NT2/D1 (cell line): Measurements from ENCODE around the gene ATRAID.
A peak's percentile ranks its signal among the peaks of the same experiment; 100 is the strongest.
"Not testable (repeated sequence)": the region's sequence is repeated elsewhere in the genome, so short reads cannot be mapped to it uniquely, and the experiment has no call there.

Source experiments
- DNase-seq: peaks from one replicate; pipeline ENCODE4 v3.0.0-alpha.2; 2011; ENCODE audit warnings: low read depth, low spot score
- H3K27me3 ChIP-seq: 2 replicates; pipeline ENCODE4 v1.6.0; 2011; ENCODE audit warnings: mild to moderate bottlenecking; ENCODE audit not compliant: insufficient read length, insufficient read depth
- H3K36me3 ChIP-seq: 2 replicates; pipeline ENCODE4 v1.6.1; 2011; ENCODE audit warnings: mild to moderate bottlenecking, low read length, mixed read lengths; ENCODE audit not compliant: insufficient read depth, insufficient read length
- H3K4me1 ChIP-seq: 2 replicates; pipeline ENCODE4 v1.5.1; 2011; ENCODE audit not compliant: insufficient read depth, insufficient read length
- H3K4me3 ChIP-seq: 2 replicates; pipeline ENCODE4 v1.5.1; 2011; ENCODE audit warnings: low read depth; ENCODE audit not compliant: insufficient read length
- H3K9ac ChIP-seq: 2 replicates; pipeline ENCODE4 v1.6.0; 2011; ENCODE audit warnings: low read depth; ENCODE audit not compliant: insufficient read length
- H3K9me3 ChIP-seq: 2 replicates; pipeline ENCODE4 v1.5.1; 2011; ENCODE audit warnings: mild to moderate bottlenecking, low read length; ENCODE audit not compliant: insufficient read depth
- SUZ12 ChIP-seq: IDR thresholded peaks from 2 replicates; pipeline ENCODE4 v1.6.1; 2011; ENCODE audit not compliant: insufficient read length, insufficient read depth; ENCODE audit errors: extremely low read depth
- YY1 ChIP-seq: IDR thresholded peaks from 2 replicates; pipeline ENCODE4 v1.6.1; 2011; ENCODE audit not compliant: insufficient read length, insufficient read depth
- ZNF274 ChIP-seq: IDR thresholded peaks from 2 replicates; pipeline ENCODE4 v1.6.1; 2011; ENCODE audit warnings: mild to moderate bottlenecking, low read depth, low read length

The ATRAID gene

DNA sequence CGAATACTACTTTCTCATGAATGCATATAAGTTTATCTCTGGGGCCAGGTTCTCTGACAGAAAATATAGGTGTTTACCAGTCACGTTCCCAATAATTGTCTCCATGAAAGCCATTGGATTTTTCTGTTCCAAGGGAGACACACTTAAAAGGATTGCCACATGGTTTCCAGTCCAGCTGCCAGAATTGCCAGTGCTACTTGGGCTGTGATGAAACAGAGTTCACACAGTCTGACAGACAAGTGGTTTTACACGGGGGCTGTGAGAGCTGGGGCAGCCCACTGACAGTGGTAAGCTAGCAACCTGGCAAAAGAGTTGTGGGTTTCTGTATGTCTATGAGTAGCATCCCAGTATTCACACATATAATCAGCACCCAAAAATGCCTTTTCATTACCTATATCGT lies 27.7 kb upstream of the ATRAID start:
- TF ChIP-seq ZNF274 (no peak), YY1 (no peak), SUZ12 (no peak)
- Histone ChIP-seq H3K9me3 (no peaks in the 10 kb centered on the region), H3K4me1 (no peaks in the 10 kb centered on the region), H3K9ac (no peak overlapping the region), H3K36me3 (no peaks in the 10 kb centered on the region), H3K27me3 (no peaks in the 10 kb centered on the region), H3K4me3 (no peak overlapping the region)
- DNase-seq: no peak

DNA sequence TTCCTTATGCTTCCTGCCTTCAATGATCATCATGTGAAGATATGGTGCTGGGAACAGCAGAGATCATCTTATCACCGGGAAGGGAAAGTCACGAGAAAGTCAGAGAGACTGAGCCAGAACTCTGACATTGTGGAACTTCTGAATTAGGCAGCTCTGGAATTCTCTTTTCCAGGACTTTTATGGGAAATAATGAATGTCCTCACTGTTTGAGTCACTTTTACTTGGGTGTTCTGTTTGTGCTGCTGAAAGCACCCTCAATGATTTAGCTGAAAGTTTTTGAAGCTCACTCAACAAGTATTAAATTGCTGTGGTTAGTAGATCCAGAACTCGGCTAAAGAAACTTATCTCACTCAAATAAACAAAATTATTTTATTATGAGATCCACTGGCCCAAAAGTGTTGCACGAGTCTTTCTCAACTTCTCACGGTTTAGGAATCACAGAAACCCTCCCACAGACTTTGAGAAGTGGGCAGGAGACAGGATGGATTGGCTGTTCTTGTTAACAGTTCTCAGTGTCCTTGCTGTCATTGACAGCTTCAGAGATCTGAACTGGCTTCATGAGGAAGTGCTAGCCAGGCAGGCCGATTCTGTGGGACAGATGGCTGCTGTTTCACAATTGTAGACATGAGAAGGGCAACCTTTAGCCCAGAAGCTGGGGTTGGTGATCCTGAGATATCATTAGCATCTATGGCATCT lies 26.4 kb upstream of the ATRAID start:
- H3K36me3 ChIP-seq: no peaks in the 10 kb centered on the region
- H3K4me3 ChIP-seq: no peak overlapping the region
- no peak for DNase-seq
- H3K4me1 ChIP-seq: no peaks in the 10 kb centered on the region
- no peak overlapping the region for H3K9ac ChIP-seq
- H3K27me3 ChIP-seq: no peaks in the 10 kb centered on the region
- TF ChIP-seq ZNF274: no peak
- TF ChIP-seq YY1: no peak
- TF ChIP-seq SUZ12: no peak
- H3K9me3 ChIP-seq: no peaks in the 10 kb centered on the region

DNA sequence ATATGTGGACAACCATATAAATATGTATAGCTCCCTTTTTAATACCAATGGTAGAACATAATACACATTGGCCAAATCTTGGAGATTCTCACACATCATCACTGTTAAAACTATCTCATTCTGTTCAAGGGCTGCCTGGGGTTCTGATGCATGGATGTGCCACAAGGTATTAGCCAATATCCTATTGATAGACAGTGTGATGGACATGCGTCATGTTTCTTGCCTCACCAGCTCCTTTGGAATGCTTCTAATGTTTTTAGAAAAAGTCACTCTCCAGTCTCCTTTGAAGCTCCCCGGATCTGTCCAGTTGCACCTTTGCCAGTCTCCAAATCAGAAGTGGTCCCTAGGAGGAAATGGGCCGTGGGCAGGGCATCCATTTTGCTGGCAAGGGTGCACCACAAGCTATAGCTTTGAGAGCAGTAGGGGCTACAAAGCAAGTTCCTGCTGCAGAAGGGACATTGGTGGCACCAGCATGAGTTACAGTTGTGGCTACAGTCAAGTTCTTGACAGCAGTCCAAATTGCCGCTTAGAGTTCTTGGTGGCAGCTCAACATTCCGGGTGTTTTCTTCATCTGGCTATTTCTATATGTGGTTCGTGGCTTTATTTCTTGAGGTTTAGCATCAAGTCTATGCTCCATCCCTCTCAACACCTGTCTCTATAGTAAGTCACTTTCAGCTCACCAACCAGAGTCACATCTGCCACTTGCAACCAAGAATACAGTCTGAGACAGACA lies 25.1 kb upstream of the ATRAID start:
- no peak overlapping the region for H3K4me3 ChIP-seq
- TF ChIP-seq SUZ12: no peak
- no peak for TF ChIP-seq YY1
- no peak for TF ChIP-seq ZNF274
- no peaks in the 10 kb centered on the region for H3K27me3 ChIP-seq
- no peaks in the 10 kb centered on the region for H3K36me3 ChIP-seq
- H3K4me1 ChIP-seq: no peaks in the 10 kb centered on the region
- DNase-seq: no peak
- H3K9me3 ChIP-seq: no peaks in the 10 kb centered on the region
- H3K9ac ChIP-seq: no peak overlapping the region

DNA sequence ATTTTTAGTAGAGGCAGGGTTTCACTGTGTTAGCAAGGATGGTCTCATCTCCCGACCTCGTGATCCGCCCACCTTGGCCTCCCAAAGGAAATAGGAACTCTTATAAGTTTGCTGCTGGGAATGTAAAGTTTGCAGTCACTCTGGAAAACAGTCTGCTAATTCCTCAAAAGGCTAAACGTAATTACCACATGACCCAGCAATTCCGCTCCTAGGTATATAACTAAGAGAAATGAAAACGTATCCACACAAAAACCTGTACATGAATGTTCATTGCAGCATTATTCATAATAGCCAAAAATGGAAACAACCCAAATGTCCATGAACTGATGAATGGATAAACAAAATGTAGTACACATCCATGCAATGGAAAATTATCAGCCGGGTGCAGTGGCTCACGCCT lies 21.9 kb upstream of the ATRAID start:
- no peaks in the 10 kb centered on the region for H3K9me3 ChIP-seq
- TF ChIP-seq YY1 (no peak), SUZ12 (no peak), ZNF274 (no peak)
- H3K4me3 ChIP-seq: no peak overlapping the region
- no peak overlapping the region for H3K9ac ChIP-seq
- no peaks in the 10 kb centered on the region for H3K36me3 ChIP-seq
- no peak for DNase-seq
- no peaks in the 10 kb centered on the region for H3K27me3 ChIP-seq
- H3K4me1 ChIP-seq: no peaks in the 10 kb centered on the region

DNA sequence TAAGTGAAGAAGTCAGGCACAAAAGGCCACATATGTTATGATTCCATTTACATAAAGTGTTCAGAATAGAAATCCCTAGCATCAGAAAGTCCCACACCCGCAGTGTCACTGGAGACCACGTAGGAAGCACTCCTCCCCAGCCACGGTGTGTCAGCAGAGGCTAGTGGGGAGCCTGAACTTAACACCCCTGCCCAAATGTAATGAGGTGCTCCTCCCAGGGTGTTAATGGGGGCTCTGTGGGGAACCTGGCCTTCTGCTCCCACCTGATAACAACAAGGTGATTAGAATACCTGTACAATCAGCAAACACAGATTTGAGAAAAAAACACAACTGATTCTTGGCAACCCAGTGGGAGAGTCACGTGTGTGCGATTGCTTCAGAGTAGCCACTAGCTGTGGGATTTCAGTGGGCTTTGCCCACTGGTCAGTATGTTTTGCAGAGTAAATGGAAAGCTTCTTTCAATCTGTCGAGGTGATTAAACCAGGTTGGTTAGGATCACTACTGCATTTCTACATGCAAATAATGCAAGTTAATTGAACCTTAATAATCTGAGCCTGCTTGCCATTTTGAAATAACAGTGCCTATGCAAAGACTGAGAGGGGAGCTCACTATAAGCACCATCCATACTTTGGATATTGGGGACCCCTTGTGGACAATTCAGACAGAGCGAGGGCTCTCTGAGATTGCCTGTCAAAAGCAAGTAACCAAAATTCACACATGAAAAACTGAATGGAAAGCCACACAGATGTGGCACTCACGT lies 20.6 kb upstream of the ATRAID start:
- no peak overlapping the region for H3K4me3 ChIP-seq
- no peaks in the 10 kb centered on the region for H3K36me3 ChIP-seq
- H3K9me3 ChIP-seq: no peaks in the 10 kb centered on the region
- H3K4me1 ChIP-seq: no peaks in the 10 kb centered on the region
- TF ChIP-seq ZNF274 (no peak), SUZ12 (no peak)
- no peaks in the 10 kb centered on the region for H3K27me3 ChIP-seq
- peak; percentile 43 for DNase-seq
- no peak overlapping the region for H3K9ac ChIP-seq

DNA sequence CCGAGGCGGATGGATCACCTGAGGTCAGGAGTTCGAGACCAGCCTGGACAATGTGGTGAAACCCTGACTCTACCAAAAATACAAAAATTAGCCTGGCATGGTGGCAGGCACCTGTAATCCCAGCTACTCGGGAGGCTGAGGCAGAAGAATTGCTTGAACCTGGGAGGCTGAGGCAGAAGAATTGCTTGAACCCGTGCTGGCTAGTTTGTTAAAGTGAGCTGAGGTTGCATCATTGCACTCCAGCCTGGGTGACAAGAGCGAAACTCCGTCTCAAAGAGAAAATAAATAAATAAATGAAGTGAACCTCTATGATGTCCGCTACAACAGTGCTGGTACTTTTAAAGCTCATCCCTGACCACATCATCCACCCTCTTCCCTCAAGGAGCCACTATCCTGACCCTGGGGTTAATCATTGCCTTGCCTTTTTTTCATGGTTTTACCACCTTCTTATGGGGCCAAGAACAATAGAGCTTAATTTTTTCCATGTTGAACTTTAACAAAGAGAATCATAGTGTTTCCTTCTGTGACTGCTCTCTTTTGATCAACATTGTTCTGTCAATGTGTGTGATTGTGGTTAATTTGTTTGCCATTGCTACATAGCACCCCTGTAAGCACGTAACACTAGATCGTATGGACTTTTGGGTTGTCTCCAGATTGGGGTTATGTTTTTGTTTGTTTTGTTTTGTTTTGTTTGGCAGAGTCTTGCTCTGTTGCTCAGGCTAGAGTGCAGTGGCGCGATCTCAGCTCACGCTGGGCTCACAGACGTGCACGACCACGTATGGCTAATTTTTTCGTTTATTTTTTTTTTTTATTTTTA lies 17.1 kb upstream of the ATRAID start:
- Histone ChIP-seq H3K4me1 (no peaks in the 10 kb centered on the region), H3K27me3 (no peaks in the 10 kb centered on the region), H3K9me3 (no peaks in the 10 kb centered on the region), H3K36me3 (peaks cover 10% of the 10 kb centered on the region), H3K9ac (no peak overlapping the region), H3K4me3 (no peak overlapping the region)
- no peak for DNase-seq
- TF ChIP-seq SUZ12 (no peak), YY1 (no peak), ZNF274 (no peak)

DNA sequence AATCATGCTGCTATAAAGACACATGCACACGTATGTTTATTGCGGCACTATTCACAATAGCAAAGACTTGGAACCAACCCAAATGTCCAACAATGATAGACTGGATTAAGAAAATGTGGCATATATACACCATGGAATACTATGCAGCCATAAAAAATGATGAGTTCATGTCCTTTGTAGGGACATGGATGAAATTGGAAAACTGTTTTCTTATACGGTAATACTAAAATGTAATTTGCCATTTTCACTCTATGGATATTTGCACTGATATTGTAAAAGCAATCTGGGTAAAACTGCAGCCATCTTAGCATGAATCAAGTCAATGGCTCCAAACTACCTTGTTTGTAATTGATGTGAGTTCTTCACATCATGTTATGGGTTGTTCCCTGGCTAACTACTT lies 16.0 kb upstream of the ATRAID start:
- not testable (repeated sequence) for H3K9me3 ChIP-seq, H3K4me1 ChIP-seq, H3K4me3 ChIP-seq, H3K27me3 ChIP-seq, H3K9ac ChIP-seq, DNase-seq
- H3K36me3 ChIP-seq: peaks cover 19% of the 10 kb centered on the region

DNA sequence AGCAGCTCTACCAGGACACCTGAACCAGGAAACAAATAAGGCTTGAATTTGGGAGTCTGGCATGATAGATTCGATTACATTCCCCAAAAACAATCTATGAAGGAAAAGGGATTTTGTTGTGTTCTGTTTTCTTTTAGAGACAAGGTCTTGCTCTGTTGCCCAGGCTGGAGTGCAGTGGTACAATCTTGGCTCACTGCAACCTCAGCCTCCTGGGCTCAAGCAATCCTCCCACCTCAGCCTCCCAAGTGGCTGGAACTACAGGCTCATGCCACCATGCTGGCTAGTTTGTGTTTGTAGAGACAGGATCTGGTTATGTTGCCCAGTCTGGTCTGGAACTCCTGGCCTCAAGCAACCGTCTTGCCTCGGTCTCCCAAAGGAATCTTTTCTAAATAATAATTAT lies 13.8 kb upstream of the ATRAID start:
- H3K4me3 ChIP-seq, H3K4me1 ChIP-seq: not testable (repeated sequence)
- H3K36me3 ChIP-seq: peaks cover 41% of the 10 kb centered on the region

More for the DNA sequence above, 13.8 kb upstream of the ATRAID start:
- H3K9me3 ChIP-seq, H3K9ac ChIP-seq, H3K27me3 ChIP-seq, DNase-seq: not testable (repeated sequence)
